Liver (tissue), 3 donors: ENCODE results near the gene TMEM116.

Experiments
- CTCF ChIP-seq: fragments of 150-350 bp; IDR thresholded peaks from 2 replicates; pipeline ENCODE4 v1.5.1; 2017; ENCODE audit warnings: improper control_type of control experiment, low read depth, low read length; ENCODE audit not compliant: missing input control
- GABPA ChIP-seq, 2 donors: IDR thresholded peaks in 1 of 2; conservative IDR thresholded peaks in 1 of 2; 2 replicates each; pipeline ENCODE4 v1.6.1; 2016; ENCODE audit warnings: antibody characterized with exemption in 2 of 2, mild to moderate bottlenecking in 1 of 2, moderate library complexity in 1 of 2
- HNF4G ChIP-seq: IDR thresholded peaks from 2 replicates; pipeline ENCODE4 v1.6.1; 2016; ENCODE audit warnings: antibody characterized with exemption
- MAX ChIP-seq: IDR thresholded peaks from 2 replicates; pipeline ENCODE4 v1.6.1; 2016; ENCODE audit warnings: antibody characterized with exemption
- RAD21 ChIP-seq, 2 donors: IDR thresholded peaks; 2 replicates each; pipeline ENCODE4 v1.6.1; 2016; ENCODE audit warnings: antibody characterized with exemption in 2 of 2, mild to moderate bottlenecking in 2 of 2
- YY1 ChIP-seq: IDR thresholded peaks from 2 replicates; pipeline ENCODE4 v1.6.1; 2016; ENCODE audit warnings: antibody characterized with exemption, mild to moderate bottlenecking
- donor health status: healthy.
- donor health status: healthy.

GRCh38 chr12:111997300-111997699 lies 15.7 kb downstream of the TMEM116 start:
- TF ChIP-seq GABPA (IDR thresholded peaks at IDR 0.05 in 1 of 2, conservative IDR thresholded peaks at IDR 0.05 in 1 of 2) (no peak), MAX (no peak), RAD21 (IDR thresholded peaks at IDR 0.05) (no peak), CTCF (no peak), YY1 (no peak), HNF4G (no peak)
